ENCODE measurements around the gene PTCH1.

- TF ChIP-seq CTCF (IDR thresholded peaks at IDR 0.05) (no peak), POLR2A (IDR thresholded peaks at IDR 0.05) (no peak)
Measured at GRCh38 chr9:95449016-95449415, 67.8 kb downstream of the PTCH1 start.
